Liver (tissue), 9 donors: ENCODE results near the gene CDH4. TPM values are rescaled to one million over a fixed set of nuclear protein-coding genes. Genes with fewer than 3 reads are reported as not detected.

Experiments used
- DNase-seq: peaks from one replicate; pipeline ENCODE4 v3.0.0-alpha.2; 2017; ENCODE audit warnings: low spot score
- H3K27ac ChIP-seq, 2 donors: one replicate each; pipeline ENCODE4 v1.7.0; 2013; ENCODE audit warnings: inconsistent platforms in 2 of 2, low read length in 2 of 2, control low read depth in 1 of 2, low read depth in 1 of 2, mild to moderate bottlenecking in 1 of 2
- H3K27me3 ChIP-seq, 4 donors: one replicate each; pipeline versions ENCODE4 v1.6.1 to v1.7.0; 2013; ENCODE audit warnings: low read length in 3 of 4, inconsistent platforms in 1 of 4, mild to moderate bottlenecking in 1 of 4, moderate library complexity in 1 of 4; ENCODE audit not compliant: control insufficient read depth in 4 of 4, insufficient read depth in 4 of 4
- H3K36me3 ChIP-seq, 4 donors: one replicate each; pipeline versions ENCODE4 v1.6.1 to v1.7.0; 2013; ENCODE audit warnings: low read length in 3 of 4, mild to moderate bottlenecking in 3 of 4, low read depth in 1 of 4, moderate library complexity in 1 of 4; ENCODE audit not compliant: control insufficient read depth in 4 of 4, insufficient read depth in 3 of 4
- H3K4me1 ChIP-seq, 4 donors: one replicate each; pipeline versions ENCODE4 v1.6.1 to v1.7.0; 2013; ENCODE audit warnings: low read length in 3 of 4, mild to moderate bottlenecking in 3 of 4, moderate library complexity in 1 of 4; ENCODE audit not compliant: control insufficient read depth in 4 of 4, insufficient read depth in 4 of 4
- H3K4me3 ChIP-seq, 3 donors: one replicate each; pipeline versions ENCODE4 v1.6.1 to v1.7.0; 2013; ENCODE audit warnings: low read length in 3 of 3, control low read depth in 1 of 3, low read depth in 1 of 3, mild to moderate bottlenecking in 1 of 3
- H3K9ac ChIP-seq, 2 donors: one replicate each; pipeline ENCODE4 v1.7.0; 2013; ENCODE audit warnings: low read length in 2 of 2, mild to moderate bottlenecking in 2 of 2, moderate library complexity in 2 of 2, control low read depth in 1 of 2, low read depth in 1 of 2
- H3K9me3 ChIP-seq, 4 donors: one replicate each; pipeline versions ENCODE4 v1.6.1 to v1.7.0; 2013; ENCODE audit warnings: low read length in 3 of 4; ENCODE audit not compliant: control insufficient read depth in 4 of 4
- EGR1 ChIP-seq, 2 donors: IDR thresholded peaks; 2 replicates each; pipeline ENCODE4 v1.6.1; 2016 to 2018; ENCODE audit warnings: antibody characterized with exemption in 2 of 2, low read depth in 2 of 2
- FOXA1 ChIP-seq: IDR thresholded peaks from 2 replicates; pipeline ENCODE4 v1.6.1; 2016; ENCODE audit warnings: antibody characterized with exemption
- FOXA2 ChIP-seq: IDR thresholded peaks from 2 replicates; pipeline ENCODE4 v1.6.1; 2016; ENCODE audit warnings: antibody characterized with exemption
- GABPA ChIP-seq, 2 donors: IDR thresholded peaks in 1 of 2; conservative IDR thresholded peaks in 1 of 2; 2 replicates each; pipeline ENCODE4 v1.6.1; 2016; ENCODE audit warnings: antibody characterized with exemption in 2 of 2, mild to moderate bottlenecking in 1 of 2, moderate library complexity in 1 of 2
- HNF4A ChIP-seq, 2 donors: conservative IDR thresholded peaks; 2 replicates each; pipeline ENCODE4 v1.6.1; 2016; ENCODE audit warnings: antibody characterized with exemption in 2 of 2, mild to moderate bottlenecking in 2 of 2
- HNF4G ChIP-seq: IDR thresholded peaks from 2 replicates; pipeline ENCODE4 v1.6.1; 2016; ENCODE audit warnings: antibody characterized with exemption
- JUND ChIP-seq, 2 donors: IDR thresholded peaks; 2 replicates each; pipeline ENCODE4 v1.6.1; 2016; ENCODE audit warnings: antibody characterized with exemption in 2 of 2
- NR2F2 ChIP-seq: IDR thresholded peaks from 2 replicates; pipeline ENCODE4 v1.6.1; 2016; ENCODE audit warnings: antibody characterized with exemption
- RAD21 ChIP-seq, 2 donors: IDR thresholded peaks; 2 replicates each; pipeline ENCODE4 v1.6.1; 2016; ENCODE audit warnings: antibody characterized with exemption in 2 of 2, mild to moderate bottlenecking in 2 of 2
- RXRA ChIP-seq, 2 donors: IDR thresholded peaks; 2 replicates each; pipeline ENCODE4 v1.6.1; 2017 to 2018; ENCODE audit warnings: antibody characterized with exemption in 2 of 2, mild to moderate bottlenecking in 1 of 2
- SP1 ChIP-seq: IDR thresholded peaks from 2 replicates; pipeline ENCODE4 v1.6.1; 2018; ENCODE audit warnings: antibody characterized with exemption, mild to moderate bottlenecking
- TAF1 ChIP-seq: conservative IDR thresholded peaks from 2 replicates; pipeline ENCODE4 v1.6.1; 2016; ENCODE audit warnings: antibody characterized with exemption, mild to moderate bottlenecking
- YY1 ChIP-seq: IDR thresholded peaks from 2 replicates; pipeline ENCODE4 v1.6.1; 2016; ENCODE audit warnings: antibody characterized with exemption, mild to moderate bottlenecking
- WGBS: extraction: QIAGEN DNeasy Blood & Tissue Kit; methylation state at CpG from one replicate; pipeline ENCODE4 v1.1.7; 2013; 5-methylcytosine and 5-hydroxymethylcytosine counted together
- polyA plus RNA-seq, 2 donors: library from polyadenylated mRNA; stranded (reverse) in 1 of 2; unstranded in 1 of 2; fragments of 200-250 nt in 1 of 2; fragments of >200 nt in 1 of 2; fragmentation: Nextera tagmentation in 1 of 2; extraction: Ambion mirVana in 1 of 2; gene quantifications; one replicate each; pipeline versions ENCODE4 v1.2.1 to v1.2.3, GENCODE V29; 2013 to 2015
- total RNA-seq, 2 donors: library from RNA; depleted of rRNA; stranded (reverse); fragments of >200 nt; gene quantifications; one replicate each; pipeline ENCODE4 v1.2.3, GENCODE V29; 2014
- TF ChIP-seq, protein P1 (sequence below): fragments of 150-350 bp; IDR thresholded peaks from 2 replicates; pipeline ENCODE4 v1.5.1; 2017; ENCODE audit warnings: improper control_type of control experiment, low read depth, low read length; ENCODE audit not compliant: missing input control
- TF ChIP-seq, protein P2 (sequence below): IDR thresholded peaks from 2 replicates; pipeline ENCODE4 v1.6.1; 2016; ENCODE audit warnings: antibody characterized with exemption, mild to moderate bottlenecking
- TF ChIP-seq, protein P3 (sequence below): IDR thresholded peaks from 2 replicates; pipeline ENCODE4 v1.6.1; 2016; ENCODE audit warnings: antibody characterized with exemption
- TF ChIP-seq, protein P4 (sequence below): IDR thresholded peaks from 2 replicates; pipeline ENCODE4 v1.6.1; 2016; ENCODE audit warnings: antibody characterized with exemption
- TF ChIP-seq, protein P5 (sequence below): IDR thresholded peaks from 2 replicates; pipeline ENCODE4 v1.6.1; 2016; ENCODE audit warnings: antibody characterized with exemption
- donor health status: healthy.
- donor health status: healthy.
- donor health status: healthy.
- donor health status: healthy.
- donor health status: healthy.

The CDH4 gene
- total and polyA plus RNA-seq, 4 donors, result 0.03 to 0.25 (median 0.19) TPM; not detected in 1

DNA sequence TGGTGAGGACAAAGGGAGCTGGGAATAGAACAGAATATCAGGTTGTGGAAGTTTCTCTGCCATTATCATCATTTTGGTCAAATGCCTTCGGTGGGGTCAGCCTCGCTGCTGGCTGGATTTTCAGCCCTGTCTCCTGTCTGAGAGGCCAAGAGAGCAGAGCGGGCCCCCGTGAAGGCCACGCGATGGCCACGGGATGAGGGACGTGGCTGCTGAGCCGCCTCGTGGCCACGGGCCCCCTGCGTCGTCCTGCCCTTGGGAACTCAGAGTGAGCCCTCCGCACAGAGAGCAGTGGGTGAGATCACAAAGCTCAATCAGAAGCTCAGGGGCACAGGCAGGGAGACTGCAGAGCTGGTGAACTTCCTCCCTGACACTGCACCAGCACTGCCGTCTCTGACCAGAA, 363.7 kb downstream of the CDH4 start:
- Histone ChIP-seq H3K27ac (no peak overlapping the region), H3K27me3 (peaks cover 0 to 6% (median 0%) of the 10 kb centered on the region in 4 donors), H3K4me3 (no peak overlapping the region), H3K36me3 (no peaks in the 10 kb centered on the region), H3K9me3 (peaks cover 0 to 5% (median 2%) of the 10 kb centered on the region in 4 donors), H3K4me1 (no peaks in the 10 kb centered on the region), H3K9ac (no peak overlapping the region)
- TF ChIP-seq SP1 (no peak), FOXA1 (no peak), HNF4A (conservative IDR thresholded peaks at IDR 0.05) (no peak), TAF1 (no peak), NR2F2 (no peak), EGR1 (IDR thresholded peaks at IDR 0.05; ENCODE audit: low read depth in 2 of 2) (no peak), HNF4G (no peak), YY1 (no peak), RXRA (IDR thresholded peaks at IDR 0.05) (no peak), GABPA (IDR thresholded peaks at IDR 0.05 in 1 of 2, conservative IDR thresholded peaks at IDR 0.05 in 1 of 2) (no peak), RAD21 (IDR thresholded peaks at IDR 0.05) (no peak), FOXA2 (no peak), JUND (IDR thresholded peaks at IDR 0.05) (no peak)
- TF ChIP-seq, protein P1, sequence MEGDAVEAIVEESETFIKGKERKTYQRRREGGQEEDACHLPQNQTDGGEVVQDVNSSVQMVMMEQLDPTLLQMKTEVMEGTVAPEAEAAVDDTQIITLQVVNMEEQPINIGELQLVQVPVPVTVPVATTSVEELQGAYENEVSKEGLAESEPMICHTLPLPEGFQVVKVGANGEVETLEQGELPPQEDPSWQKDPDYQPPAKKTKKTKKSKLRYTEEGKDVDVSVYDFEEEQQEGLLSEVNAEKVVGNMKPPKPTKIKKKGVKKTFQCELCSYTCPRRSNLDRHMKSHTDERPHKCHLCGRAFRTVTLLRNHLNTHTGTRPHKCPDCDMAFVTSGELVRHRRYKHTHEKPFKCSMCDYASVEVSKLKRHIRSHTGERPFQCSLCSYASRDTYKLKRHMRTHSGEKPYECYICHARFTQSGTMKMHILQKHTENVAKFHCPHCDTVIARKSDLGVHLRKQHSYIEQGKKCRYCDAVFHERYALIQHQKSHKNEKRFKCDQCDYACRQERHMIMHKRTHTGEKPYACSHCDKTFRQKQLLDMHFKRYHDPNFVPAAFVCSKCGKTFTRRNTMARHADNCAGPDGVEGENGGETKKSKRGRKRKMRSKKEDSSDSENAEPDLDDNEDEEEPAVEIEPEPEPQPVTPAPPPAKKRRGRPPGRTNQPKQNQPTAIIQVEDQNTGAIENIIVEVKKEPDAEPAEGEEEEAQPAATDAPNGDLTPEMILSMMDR, result no peak
- TF ChIP-seq, protein P2, sequence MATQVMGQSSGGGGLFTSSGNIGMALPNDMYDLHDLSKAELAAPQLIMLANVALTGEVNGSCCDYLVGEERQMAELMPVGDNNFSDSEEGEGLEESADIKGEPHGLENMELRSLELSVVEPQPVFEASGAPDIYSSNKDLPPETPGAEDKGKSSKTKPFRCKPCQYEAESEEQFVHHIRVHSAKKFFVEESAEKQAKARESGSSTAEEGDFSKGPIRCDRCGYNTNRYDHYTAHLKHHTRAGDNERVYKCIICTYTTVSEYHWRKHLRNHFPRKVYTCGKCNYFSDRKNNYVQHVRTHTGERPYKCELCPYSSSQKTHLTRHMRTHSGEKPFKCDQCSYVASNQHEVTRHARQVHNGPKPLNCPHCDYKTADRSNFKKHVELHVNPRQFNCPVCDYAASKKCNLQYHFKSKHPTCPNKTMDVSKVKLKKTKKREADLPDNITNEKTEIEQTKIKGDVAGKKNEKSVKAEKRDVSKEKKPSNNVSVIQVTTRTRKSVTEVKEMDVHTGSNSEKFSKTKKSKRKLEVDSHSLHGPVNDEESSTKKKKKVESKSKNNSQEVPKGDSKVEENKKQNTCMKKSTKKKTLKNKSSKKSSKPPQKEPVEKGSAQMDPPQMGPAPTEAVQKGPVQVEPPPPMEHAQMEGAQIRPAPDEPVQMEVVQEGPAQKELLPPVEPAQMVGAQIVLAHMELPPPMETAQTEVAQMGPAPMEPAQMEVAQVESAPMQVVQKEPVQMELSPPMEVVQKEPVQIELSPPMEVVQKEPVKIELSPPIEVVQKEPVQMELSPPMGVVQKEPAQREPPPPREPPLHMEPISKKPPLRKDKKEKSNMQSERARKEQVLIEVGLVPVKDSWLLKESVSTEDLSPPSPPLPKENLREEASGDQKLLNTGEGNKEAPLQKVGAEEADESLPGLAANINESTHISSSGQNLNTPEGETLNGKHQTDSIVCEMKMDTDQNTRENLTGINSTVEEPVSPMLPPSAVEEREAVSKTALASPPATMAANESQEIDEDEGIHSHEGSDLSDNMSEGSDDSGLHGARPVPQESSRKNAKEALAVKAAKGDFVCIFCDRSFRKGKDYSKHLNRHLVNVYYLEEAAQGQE, result no peak
- TF ChIP-seq, protein P3, sequence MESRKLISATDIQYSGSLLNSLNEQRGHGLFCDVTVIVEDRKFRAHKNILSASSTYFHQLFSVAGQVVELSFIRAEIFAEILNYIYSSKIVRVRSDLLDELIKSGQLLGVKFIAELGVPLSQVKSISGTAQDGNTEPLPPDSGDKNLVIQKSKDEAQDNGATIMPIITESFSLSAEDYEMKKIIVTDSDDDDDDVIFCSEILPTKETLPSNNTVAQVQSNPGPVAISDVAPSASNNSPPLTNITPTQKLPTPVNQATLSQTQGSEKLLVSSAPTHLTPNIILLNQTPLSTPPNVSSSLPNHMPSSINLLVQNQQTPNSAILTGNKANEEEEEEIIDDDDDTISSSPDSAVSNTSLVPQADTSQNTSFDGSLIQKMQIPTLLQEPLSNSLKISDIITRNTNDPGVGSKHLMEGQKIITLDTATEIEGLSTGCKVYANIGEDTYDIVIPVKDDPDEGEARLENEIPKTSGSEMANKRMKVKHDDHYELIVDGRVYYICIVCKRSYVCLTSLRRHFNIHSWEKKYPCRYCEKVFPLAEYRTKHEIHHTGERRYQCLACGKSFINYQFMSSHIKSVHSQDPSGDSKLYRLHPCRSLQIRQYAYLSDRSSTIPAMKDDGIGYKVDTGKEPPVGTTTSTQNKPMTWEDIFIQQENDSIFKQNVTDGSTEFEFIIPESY, result no peak
- TF ChIP-seq, protein P4, sequence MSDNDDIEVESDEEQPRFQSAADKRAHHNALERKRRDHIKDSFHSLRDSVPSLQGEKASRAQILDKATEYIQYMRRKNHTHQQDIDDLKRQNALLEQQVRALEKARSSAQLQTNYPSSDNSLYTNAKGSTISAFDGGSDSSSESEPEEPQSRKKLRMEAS, result no peak
- TF ChIP-seq, protein P5, sequence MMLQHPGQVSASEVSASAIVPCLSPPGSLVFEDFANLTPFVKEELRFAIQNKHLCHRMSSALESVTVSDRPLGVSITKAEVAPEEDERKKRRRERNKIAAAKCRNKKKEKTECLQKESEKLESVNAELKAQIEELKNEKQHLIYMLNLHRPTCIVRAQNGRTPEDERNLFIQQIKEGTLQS, result no peak
- WGBS, result 87% methylated on average over 15 of the region's 15 CpGs
- no peak for DNase-seq
